A549 (cell line): ENCODE measurements around the gene PTH2R.

Source experiments
- CHD2 ChIP-seq: fragments of 150-350 bp; IDR thresholded peaks from 2 replicates; pipeline ENCODE4 v1.6.1; 2014; ENCODE audit warnings: low read length; ENCODE audit not compliant: partially characterized antibody
- EP300 ChIP-seq, 2 experiments: fragments of >200 bp; sonication (Bioruptor Twin); formaldehyde crosslinking; IDR thresholded peaks; 2 replicates in 1 of 2; 3 replicates in 1 of 2; pipeline ENCODE4 v1.6.1; 2016 to 2017
- FOSL2 ChIP-seq, 2 experiments: fragments of 450-650 bp in 1 of 2; fragments of >200 bp in 1 of 2; sonication (Bioruptor Twin) in 1 of 2; formaldehyde crosslinking; IDR thresholded peaks; 2 replicates each; pipeline versions ENCODE4 v1.5.0 to v1.6.1; 2016 to 2020; ENCODE audit warnings: mild to moderate bottlenecking in 1 of 2, moderate library complexity in 1 of 2
- MAFK ChIP-seq: fragments of 450-650 bp; IDR thresholded peaks from 2 replicates; pipeline ENCODE4 v1.6.1; 2014; ENCODE audit not compliant: partially characterized antibody
- POLR2A ChIP-seq: IDR thresholded peaks from 2 replicates; pipeline ENCODE4 v1.6.1; 2012; ENCODE audit warnings: mild to moderate bottlenecking, low read length
- RAD21 ChIP-seq, 2 experiments: fragments of >200 bp in 1 of 2; sonication (Bioruptor Twin) in 1 of 2; formaldehyde crosslinking in 1 of 2; IDR thresholded peaks in 1 of 2; conservative IDR thresholded peaks in 1 of 2; 2 replicates in 1 of 2; 3 replicates in 1 of 2; pipeline ENCODE4 v1.6.1; 2012 to 2018; ENCODE audit warnings: inconsistent platforms in 1 of 2
- TF ChIP-seq, protein P1 (sequence below): fragments of 450-650 bp; IDR thresholded peaks from 2 replicates; pipeline ENCODE4 v1.6.1; 2014; ENCODE audit warnings: antibody characterized with exemption
- TF ChIP-seq, protein P2 (sequence below): fragments of 200-600 bp; sonication (generic); IDR thresholded peaks from 2 replicates; pipeline ENCODE4 v1.6.1; 2016; ENCODE audit warnings: antibody characterized with exemption, mild to moderate bottlenecking, moderate library complexity
- TF ChIP-seq, protein P3 (sequence below): fragments of >200 bp; sonication (Bioruptor Twin); formaldehyde crosslinking; IDR thresholded peaks from 3 replicates; pipeline ENCODE4 v1.5.1; 2016
- TF ChIP-seq, protein P4 (sequence below): fragments of 150-350 bp; IDR thresholded peaks from 2 replicates; pipeline ENCODE4 v1.6.1; 2014; ENCODE audit warnings: low read depth, mild to moderate bottlenecking, low read length
- TF ChIP-seq, protein P5 (sequence below): fragments of >200 bp; sonication (Bioruptor Twin); formaldehyde crosslinking; IDR thresholded peaks from 2 replicates; pipeline ENCODE4 v1.6.1; 2016

DNA sequence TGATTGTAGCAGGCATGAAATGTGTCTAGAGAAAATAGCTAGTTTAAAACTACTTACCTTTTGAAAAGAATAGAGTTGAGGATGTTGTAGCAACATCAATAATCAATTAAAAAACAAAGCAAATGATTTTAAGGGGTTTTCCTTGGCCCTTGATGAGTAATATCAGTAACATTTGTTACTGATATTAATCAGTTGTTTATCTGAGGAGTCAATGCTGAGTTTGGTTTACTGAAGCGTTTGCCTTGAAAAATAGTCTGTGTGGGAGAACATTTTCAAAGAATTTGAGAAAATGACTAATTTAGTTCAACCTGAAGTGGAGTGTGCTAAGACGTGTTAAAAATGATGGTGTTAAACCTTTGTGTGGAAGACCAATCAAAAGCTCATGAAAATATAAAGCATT lies 9.3 kb downstream of the PTH2R start:
- TF ChIP-seq, protein P1, sequence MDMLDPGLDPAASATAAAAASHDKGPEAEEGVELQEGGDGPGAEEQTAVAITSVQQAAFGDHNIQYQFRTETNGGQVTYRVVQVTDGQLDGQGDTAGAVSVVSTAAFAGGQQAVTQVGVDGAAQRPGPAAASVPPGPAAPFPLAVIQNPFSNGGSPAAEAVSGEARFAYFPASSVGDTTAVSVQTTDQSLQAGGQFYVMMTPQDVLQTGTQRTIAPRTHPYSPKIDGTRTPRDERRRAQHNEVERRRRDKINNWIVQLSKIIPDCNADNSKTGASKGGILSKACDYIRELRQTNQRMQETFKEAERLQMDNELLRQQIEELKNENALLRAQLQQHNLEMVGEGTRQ, result no peak
- TF ChIP-seq POLR2A (no peak), RAD21 (conservative IDR thresholded peaks at IDR 0.05 in 1 of 2, IDR thresholded peaks at IDR 0.05 in 1 of 2) (no peak), EP300 (IDR thresholded peaks at IDR 0.05) (no peak), MAFK (no peak), FOSL2 (IDR thresholded peaks at IDR 0.05) (no peak), FOSL2 (CRISPR knock-in tag; IDR thresholded peaks at IDR 0.05) (no peak), CHD2 (no peak)
- TF ChIP-seq, protein P2, sequence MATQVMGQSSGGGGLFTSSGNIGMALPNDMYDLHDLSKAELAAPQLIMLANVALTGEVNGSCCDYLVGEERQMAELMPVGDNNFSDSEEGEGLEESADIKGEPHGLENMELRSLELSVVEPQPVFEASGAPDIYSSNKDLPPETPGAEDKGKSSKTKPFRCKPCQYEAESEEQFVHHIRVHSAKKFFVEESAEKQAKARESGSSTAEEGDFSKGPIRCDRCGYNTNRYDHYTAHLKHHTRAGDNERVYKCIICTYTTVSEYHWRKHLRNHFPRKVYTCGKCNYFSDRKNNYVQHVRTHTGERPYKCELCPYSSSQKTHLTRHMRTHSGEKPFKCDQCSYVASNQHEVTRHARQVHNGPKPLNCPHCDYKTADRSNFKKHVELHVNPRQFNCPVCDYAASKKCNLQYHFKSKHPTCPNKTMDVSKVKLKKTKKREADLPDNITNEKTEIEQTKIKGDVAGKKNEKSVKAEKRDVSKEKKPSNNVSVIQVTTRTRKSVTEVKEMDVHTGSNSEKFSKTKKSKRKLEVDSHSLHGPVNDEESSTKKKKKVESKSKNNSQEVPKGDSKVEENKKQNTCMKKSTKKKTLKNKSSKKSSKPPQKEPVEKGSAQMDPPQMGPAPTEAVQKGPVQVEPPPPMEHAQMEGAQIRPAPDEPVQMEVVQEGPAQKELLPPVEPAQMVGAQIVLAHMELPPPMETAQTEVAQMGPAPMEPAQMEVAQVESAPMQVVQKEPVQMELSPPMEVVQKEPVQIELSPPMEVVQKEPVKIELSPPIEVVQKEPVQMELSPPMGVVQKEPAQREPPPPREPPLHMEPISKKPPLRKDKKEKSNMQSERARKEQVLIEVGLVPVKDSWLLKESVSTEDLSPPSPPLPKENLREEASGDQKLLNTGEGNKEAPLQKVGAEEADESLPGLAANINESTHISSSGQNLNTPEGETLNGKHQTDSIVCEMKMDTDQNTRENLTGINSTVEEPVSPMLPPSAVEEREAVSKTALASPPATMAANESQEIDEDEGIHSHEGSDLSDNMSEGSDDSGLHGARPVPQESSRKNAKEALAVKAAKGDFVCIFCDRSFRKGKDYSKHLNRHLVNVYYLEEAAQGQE, result no peak
- TF ChIP-seq, protein P3, sequence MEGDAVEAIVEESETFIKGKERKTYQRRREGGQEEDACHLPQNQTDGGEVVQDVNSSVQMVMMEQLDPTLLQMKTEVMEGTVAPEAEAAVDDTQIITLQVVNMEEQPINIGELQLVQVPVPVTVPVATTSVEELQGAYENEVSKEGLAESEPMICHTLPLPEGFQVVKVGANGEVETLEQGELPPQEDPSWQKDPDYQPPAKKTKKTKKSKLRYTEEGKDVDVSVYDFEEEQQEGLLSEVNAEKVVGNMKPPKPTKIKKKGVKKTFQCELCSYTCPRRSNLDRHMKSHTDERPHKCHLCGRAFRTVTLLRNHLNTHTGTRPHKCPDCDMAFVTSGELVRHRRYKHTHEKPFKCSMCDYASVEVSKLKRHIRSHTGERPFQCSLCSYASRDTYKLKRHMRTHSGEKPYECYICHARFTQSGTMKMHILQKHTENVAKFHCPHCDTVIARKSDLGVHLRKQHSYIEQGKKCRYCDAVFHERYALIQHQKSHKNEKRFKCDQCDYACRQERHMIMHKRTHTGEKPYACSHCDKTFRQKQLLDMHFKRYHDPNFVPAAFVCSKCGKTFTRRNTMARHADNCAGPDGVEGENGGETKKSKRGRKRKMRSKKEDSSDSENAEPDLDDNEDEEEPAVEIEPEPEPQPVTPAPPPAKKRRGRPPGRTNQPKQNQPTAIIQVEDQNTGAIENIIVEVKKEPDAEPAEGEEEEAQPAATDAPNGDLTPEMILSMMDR, result no peak
- TF ChIP-seq, protein P4, sequence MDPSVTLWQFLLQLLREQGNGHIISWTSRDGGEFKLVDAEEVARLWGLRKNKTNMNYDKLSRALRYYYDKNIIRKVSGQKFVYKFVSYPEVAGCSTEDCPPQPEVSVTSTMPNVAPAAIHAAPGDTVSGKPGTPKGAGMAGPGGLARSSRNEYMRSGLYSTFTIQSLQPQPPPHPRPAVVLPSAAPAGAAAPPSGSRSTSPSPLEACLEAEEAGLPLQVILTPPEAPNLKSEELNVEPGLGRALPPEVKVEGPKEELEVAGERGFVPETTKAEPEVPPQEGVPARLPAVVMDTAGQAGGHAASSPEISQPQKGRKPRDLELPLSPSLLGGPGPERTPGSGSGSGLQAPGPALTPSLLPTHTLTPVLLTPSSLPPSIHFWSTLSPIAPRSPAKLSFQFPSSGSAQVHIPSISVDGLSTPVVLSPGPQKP, result no peak
- TF ChIP-seq, protein P5, sequence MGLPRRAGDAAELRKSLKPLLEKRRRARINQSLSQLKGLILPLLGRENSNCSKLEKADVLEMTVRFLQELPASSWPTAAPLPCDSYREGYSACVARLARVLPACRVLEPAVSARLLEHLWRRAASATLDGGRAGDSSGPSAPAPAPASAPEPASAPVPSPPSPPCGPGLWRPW, result no peak
